SU-DHL-6 (cell line): ENCODE data around the gene INPP5B.

Experiments
- H2AFZ ChIP-seq: fragments of 200-600 bp; sonication (generic); 2 replicates; pipeline ENCODE4 v1.6.1; 2014; ENCODE audit warnings: low read depth, mild to moderate bottlenecking, moderate library complexity, mixed read lengths, antibody characterized with exemption, low read length; ENCODE audit not compliant: severe bottlenecking
- H3F3A ChIP-seq: fragments of 200-600 bp; shearing (Covaris generic); 2 replicates; pipeline ENCODE4 v1.6.0; 2016; ENCODE audit warnings: antibody characterized with exemption, mild to moderate bottlenecking; ENCODE audit not compliant: insufficient read depth
- H3K27ac ChIP-seq: fragments of 200-600 bp; sonication (generic); 2 replicates; pipeline ENCODE4 v1.5.1; 2016; ENCODE audit warnings: low read depth, mild to moderate bottlenecking, low read length, moderate library complexity, mixed read lengths
- H3K27me3 ChIP-seq: fragments of 200-600 bp; sonication (generic), shearing (Covaris generic); 2 replicates; pipeline ENCODE4 v1.6.0; 2014; ENCODE audit warnings: mild to moderate bottlenecking, low read length
- H3K36me3 ChIP-seq: fragments of 200-600 bp; sonication (generic); 2 replicates; pipeline ENCODE4 v1.6.1; 2014; ENCODE audit warnings: mild to moderate bottlenecking, low read length, mixed read lengths
- H3K4me2 ChIP-seq: fragments of 300-600, 200-600 bp; shearing (Covaris generic), sonication (generic); 2 replicates; pipeline ENCODE4 v1.6.0; 2014; ENCODE audit warnings: low read length, low read depth, mild to moderate bottlenecking; ENCODE audit not compliant: poor library complexity, severe bottlenecking
- H3K4me3 ChIP-seq: fragments of 200-600 bp; sonication (generic); 2 replicates; pipeline ENCODE4 v1.5.1; 2014; ENCODE audit warnings: antibody characterized with exemption, low read length, mild to moderate bottlenecking, mixed read lengths; ENCODE audit not compliant: insufficient read depth, poor library complexity, severe bottlenecking
- H3K79me2 ChIP-seq: fragments of 200-600 bp; sonication (generic); 2 replicates; pipeline ENCODE4 v1.6.1; 2014; ENCODE audit warnings: mild to moderate bottlenecking, low read length, moderate library complexity; ENCODE audit not compliant: insufficient read depth
- H3K9ac ChIP-seq: fragments of 200-600 bp; sonication (generic); 2 replicates; pipeline ENCODE4 v1.7.0; 2014; ENCODE audit warnings: mild to moderate bottlenecking, low read length
- H3K9me2 ChIP-seq: fragments of 200-600 bp; sonication (generic); replicated peaks from 2 replicates; pipeline ENCODE4 v1.6.1; 2014; ENCODE audit warnings: low read length; ENCODE audit not compliant: insufficient read depth
- H3K9me3 ChIP-seq: fragments of 200-600 bp; sonication (generic); 2 replicates; pipeline ENCODE4 v1.6.1; 2014; ENCODE audit warnings: low read length, mixed read lengths; ENCODE audit not compliant: insufficient read depth
- H4K20me1 ChIP-seq: fragments of 200-600 bp; sonication (generic); 2 replicates; pipeline ENCODE4 v1.6.1; 2014; ENCODE audit warnings: low read depth, mild to moderate bottlenecking, antibody characterized with exemption, low read length, moderate library complexity, mixed read lengths
- EZH2phosphoT487 ChIP-seq: fragments of 200-600 bp; sonication (generic), shearing (Covaris generic); conservative IDR thresholded peaks from 2 replicates; pipeline ENCODE4 v1.6.1; 2018; ENCODE audit warnings: mild to moderate bottlenecking, antibody characterized with exemption, low read length, moderate library complexity, mixed read lengths
- TF ChIP-seq, protein P1 (sequence below): fragments of 200-600 bp; sonication (generic); IDR thresholded peaks from one replicate; pipeline ENCODE4 v1.5.1; 2017; ENCODE audit warnings: antibody characterized with exemption, mild to moderate bottlenecking, low read length, moderate library complexity; ENCODE audit not compliant: insufficient read depth, poor library complexity, severe bottlenecking

INPP5B gene

GRCh38 chr1:37948166-37948565 is 1.3 kb upstream of the INPP5B start:
- Histone ChIP-seq H3F3A (no peaks in the 10 kb centered on the region), H4K20me1 (no peaks in the 10 kb centered on the region), H3K27me3 (no peaks in the 10 kb centered on the region), H2AFZ (peak overlapping the region; percentile 16), H3K27ac (no peak overlapping the region), H3K4me3 (no peak overlapping the region), H3K36me3 (no peaks in the 10 kb centered on the region), H3K9me3 (no peaks in the 10 kb centered on the region), H3K9ac (no peak overlapping the region), H3K9me2 (no peaks in the 10 kb centered on the region), H3K4me2 (peak overlapping the region; percentile 63), H3K79me2 (no peaks in the 10 kb centered on the region)
- TF ChIP-seq, protein P1, sequence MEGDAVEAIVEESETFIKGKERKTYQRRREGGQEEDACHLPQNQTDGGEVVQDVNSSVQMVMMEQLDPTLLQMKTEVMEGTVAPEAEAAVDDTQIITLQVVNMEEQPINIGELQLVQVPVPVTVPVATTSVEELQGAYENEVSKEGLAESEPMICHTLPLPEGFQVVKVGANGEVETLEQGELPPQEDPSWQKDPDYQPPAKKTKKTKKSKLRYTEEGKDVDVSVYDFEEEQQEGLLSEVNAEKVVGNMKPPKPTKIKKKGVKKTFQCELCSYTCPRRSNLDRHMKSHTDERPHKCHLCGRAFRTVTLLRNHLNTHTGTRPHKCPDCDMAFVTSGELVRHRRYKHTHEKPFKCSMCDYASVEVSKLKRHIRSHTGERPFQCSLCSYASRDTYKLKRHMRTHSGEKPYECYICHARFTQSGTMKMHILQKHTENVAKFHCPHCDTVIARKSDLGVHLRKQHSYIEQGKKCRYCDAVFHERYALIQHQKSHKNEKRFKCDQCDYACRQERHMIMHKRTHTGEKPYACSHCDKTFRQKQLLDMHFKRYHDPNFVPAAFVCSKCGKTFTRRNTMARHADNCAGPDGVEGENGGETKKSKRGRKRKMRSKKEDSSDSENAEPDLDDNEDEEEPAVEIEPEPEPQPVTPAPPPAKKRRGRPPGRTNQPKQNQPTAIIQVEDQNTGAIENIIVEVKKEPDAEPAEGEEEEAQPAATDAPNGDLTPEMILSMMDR = no peak
- TF ChIP-seq EZH2phosphoT487 = no peak

DNA sequence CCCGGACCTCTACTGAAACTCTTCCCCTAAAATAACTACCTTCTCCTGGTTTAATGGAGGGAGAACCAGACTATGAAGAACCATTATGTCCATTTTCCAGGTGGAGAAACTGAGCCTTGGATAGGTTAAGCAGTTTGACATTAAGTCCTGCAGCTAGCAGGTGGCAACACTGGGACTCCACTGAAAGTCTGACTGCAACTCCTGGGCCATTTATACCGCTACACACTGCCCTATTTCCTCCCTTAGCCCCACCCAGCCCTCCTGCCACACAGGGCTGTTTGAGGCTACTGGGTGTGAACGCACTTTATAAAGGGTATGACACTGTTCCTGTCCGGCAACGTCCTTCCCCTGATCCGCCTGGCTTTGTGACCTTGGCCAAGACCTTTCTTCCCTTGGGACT is 511 bp upstream of the INPP5B start:
- Histone ChIP-seq H3K27me3 (no peaks in the 10 kb centered on the region), H4K20me1 (no peaks in the 10 kb centered on the region), H3K36me3 (no peaks in the 10 kb centered on the region), H3K9me3 (no peaks in the 10 kb centered on the region), H2AFZ (peak overlapping the region; percentile 78), H3K79me2 (no peaks in the 10 kb centered on the region), H3K27ac (peak overlapping the region; percentile 37; the same call in 1 of the 2 replicates), H3K9me2 (no peaks in the 10 kb centered on the region), H3K9ac (peak overlapping the region; percentile 70), H3K4me3 (peak overlapping the region; percentile 65), H3F3A (no peaks in the 10 kb centered on the region), H3K4me2 (peak overlapping the region; percentile 63)
- TF ChIP-seq EZH2phosphoT487 = no peak
- TF ChIP-seq, protein P1 = no peak

- peak overlapping the region; percentile 65 for H3K4me3 ChIP-seq
These were observed 830 bp downstream of the INPP5B start for GRCh38 chr1:37945743-37946702.

More at GRCh38 chr1:37945743-37946702, 830 bp downstream of the INPP5B start:
- H3K9me2 ChIP-seq = no peaks in the 10 kb centered on the region
- no peaks in the 10 kb centered on the region for H3K79me2 ChIP-seq
- peak overlapping the region; percentile 63 for H3K4me2 ChIP-seq
- TF ChIP-seq, protein P1 = no peak
- no peak for TF ChIP-seq EZH2phosphoT487
- H3K9me3 ChIP-seq = no peaks in the 10 kb centered on the region
- peak overlapping the region; percentile 70 for H3K9ac ChIP-seq
- H3F3A ChIP-seq = no peaks in the 10 kb centered on the region
- no peaks in the 10 kb centered on the region for H3K27me3 ChIP-seq
- no peaks in the 10 kb centered on the region for H3K36me3 ChIP-seq
- H4K20me1 ChIP-seq = no peaks in the 10 kb centered on the region
- peak overlapping the region; percentile 37 for H3K27ac ChIP-seq
- H2AFZ ChIP-seq = no peak overlapping the region
